ENCODE data around the gene RHOG. TPM values are rescaled to one million over a fixed set of nuclear protein-coding genes. Genes with fewer than 3 reads are reported as not detected.

The RHOG gene
- total and polyA plus RNA-seq, 9 of the 15 experiments (the other 6 are each of a cell fraction or from before 2014, with no cell fraction given) = 22.6 to 162 (median 80.3) TPM

DNA sequence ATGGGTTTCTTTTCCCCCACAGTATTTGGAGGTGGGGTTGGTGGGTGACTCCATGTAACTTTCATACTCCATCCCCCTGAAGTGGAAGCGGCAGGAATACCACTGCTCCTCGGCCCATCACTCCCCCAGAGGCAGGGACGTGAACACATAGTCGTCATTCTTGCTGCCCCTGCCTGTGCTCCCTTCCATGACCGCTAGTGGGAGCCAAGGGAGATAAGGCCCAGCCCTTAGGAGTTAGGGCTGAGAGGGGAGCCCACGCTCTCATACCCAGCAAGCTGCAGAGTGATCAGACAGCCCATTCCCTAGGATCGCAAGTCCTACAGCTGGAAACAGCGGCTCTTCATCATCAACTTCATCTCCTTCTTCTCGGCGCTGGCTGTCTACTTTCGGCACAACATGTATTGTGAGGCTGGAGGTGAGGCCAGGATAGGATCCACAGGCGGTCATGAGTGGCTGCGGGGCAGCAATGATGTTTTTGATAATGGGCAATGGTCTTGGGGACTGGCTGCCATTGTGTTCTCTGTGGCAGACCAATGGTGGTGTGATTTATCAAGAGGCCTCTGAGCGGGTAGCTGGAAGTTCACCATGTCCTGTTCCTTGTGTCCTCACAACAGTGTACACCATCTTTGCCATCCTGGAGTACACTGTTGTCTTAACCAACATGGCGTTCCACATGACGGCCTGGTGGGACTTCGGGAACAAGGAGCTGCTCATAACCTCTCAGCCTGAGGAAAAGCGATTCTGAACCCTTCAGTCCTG is 15.9 kb downstream of the RHOG start (continued):
- TF ChIP-seq, protein P1, sequence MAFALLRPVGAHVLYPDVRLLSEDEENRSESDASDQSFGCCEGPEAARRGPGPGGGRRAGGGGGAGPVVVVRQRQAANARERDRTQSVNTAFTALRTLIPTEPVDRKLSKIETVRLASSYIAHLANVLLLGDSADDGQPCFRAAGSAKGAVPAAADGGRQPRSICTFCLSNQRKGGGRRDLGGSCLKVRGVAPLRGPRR (CRISPR knock-in tag; IDR thresholded peaks at IDR 0.05) = no peak
- TF ChIP-seq FOS (IDR thresholded peaks at IDR 0.05; ENCODE audit: extremely low read depth, insufficient read length) = no peak
- TF ChIP-seq, protein P2, sequence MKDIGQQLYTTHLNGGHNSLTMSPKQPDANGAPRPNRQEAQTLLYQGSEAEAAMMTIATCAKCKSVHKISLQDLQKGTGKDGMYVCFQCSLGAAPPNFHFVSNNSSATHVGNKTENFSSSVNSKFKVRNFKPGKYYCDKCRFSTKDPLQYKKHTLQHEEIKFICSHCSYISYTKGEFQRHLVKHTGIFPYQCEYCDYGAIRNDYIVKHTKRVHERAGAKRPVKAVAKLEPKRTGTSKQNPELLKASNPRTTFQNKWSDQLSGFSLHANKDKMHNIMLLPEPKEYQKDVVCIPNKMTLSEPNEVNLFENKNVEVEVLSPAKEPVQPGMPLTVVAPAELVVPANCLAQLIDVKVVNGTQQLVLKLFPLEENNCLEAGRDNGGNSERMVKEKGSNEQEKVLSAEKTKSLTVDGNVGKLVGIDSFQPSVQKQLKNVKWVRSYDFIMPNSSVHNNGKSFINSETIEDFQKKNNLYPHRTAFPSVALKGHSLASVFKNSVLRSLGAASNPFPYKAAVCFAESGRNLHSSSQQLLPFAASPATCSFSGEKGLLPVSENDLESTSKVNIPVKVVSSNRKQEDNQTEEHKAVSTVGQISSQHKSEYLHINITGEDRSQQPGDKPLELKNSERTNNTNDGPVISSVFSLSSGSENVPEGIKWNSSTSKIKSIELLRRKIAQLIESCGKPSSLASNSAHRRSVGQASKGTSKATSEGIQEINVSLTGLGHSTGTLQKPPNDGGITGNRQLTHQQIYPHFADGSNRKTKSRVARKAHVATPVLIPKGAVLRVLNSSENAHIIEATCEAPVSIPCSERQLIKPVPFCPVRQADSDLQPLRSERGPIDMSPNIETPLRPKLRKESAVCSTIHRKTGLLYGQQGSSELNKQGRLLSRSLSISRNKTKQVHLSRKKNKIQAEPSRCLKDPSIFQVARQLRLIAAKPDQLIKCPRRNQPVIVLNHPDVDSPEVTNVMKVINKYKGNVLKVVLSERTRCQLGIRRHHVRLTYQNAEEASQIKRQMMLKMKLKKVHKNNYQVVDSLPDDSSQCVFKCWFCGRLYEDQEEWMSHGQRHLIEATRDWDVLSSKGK (CRISPR knock-in tag; IDR thresholded peaks at IDR 0.05) = no peak
- TF ChIP-seq ZBTB17 (CRISPR knock-in tag; IDR thresholded peaks at IDR 0.05) = no peak
- TF ChIP-seq, protein P3, sequence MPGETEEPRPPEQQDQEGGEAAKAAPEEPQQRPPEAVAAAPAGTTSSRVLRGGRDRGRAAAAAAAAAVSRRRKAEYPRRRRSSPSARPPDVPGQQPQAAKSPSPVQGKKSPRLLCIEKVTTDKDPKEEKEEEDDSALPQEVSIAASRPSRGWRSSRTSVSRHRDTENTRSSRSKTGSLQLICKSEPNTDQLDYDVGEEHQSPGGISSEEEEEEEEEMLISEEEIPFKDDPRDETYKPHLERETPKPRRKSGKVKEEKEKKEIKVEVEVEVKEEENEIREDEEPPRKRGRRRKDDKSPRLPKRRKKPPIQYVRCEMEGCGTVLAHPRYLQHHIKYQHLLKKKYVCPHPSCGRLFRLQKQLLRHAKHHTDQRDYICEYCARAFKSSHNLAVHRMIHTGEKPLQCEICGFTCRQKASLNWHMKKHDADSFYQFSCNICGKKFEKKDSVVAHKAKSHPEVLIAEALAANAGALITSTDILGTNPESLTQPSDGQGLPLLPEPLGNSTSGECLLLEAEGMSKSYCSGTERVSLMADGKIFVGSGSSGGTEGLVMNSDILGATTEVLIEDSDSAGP (CRISPR knock-in tag; IDR thresholded peaks at IDR 0.05) = no peak
- TF ChIP-seq EP300 (IDR thresholded peaks at IDR 0.05; ENCODE audit: low read length) = no peak
- TF ChIP-seq PPARD (CRISPR knock-in tag; IDR thresholded peaks at IDR 0.05) = no peak
- TF ChIP-seq SMAD2 (IDR thresholded peaks at IDR 0.05; ENCODE audit: low read depth, low read length) = no peak
- TF ChIP-seq, protein P4, sequence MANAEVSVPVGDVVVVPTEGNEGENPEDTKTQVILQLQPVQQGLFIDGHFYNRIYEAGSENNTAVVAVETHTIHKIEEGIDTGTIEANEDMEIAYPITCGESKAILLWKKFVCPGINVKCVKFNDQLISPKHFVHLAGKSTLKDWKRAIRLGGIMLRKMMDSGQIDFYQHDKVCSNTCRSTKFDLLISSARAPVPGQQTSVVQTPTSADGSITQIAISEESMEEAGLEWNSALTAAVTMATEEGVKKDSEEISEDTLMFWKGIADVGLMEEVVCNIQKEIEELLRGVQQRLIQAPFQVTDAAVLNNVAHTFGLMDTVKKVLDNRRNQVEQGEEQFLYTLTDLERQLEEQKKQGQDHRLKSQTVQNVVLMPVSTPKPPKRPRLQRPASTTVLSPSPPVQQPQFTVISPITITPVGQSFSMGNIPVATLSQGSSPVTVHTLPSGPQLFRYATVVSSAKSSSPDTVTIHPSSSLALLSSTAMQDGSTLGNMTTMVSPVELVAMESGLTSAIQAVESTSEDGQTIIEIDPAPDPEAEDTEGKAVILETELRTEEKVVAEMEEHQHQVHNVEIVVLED (CRISPR knock-in tag; IDR thresholded peaks at IDR 0.05) = no peak
- no peak for TF ChIP-seq BRCA1 (IDR thresholded peaks at IDR 0.05)
- no peak for TF ChIP-seq BRCA1 (CRISPR knock-in tag; IDR thresholded peaks at IDR 0.05)
- TF ChIP-seq ASH1L (IDR thresholded peaks at IDR 0.05; ENCODE audit: borderline replicate concordance, low read depth, partially characterized antibody) = no peak
- TF ChIP-seq RFX5 (IDR thresholded peaks at IDR 0.05; ENCODE audit: low read depth, low read length) = no peak
- TF ChIP-seq, protein P5, sequence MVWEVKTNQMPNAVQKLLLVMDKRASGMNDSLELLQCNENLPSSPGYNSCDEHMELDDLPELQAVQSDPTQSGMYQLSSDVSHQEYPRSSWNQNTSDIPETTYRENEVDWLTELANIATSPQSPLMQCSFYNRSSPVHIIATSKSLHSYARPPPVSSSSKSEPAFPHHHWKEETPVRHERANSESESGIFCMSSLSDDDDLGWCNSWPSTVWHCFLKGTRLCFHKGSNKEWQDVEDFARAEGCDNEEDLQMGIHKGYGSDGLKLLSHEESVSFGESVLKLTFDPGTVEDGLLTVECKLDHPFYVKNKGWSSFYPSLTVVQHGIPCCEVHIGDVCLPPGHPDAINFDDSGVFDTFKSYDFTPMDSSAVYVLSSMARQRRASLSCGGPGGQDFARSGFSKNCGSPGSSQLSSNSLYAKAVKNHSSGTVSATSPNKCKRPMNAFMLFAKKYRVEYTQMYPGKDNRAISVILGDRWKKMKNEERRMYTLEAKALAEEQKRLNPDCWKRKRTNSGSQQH (CRISPR knock-in tag; IDR thresholded peaks at IDR 0.05) = no peak
- no peak for TF ChIP-seq FOXJ2 (tag; IDR thresholded peaks at IDR 0.05)
- TF ChIP-seq NFIX (CRISPR knock-in tag; IDR thresholded peaks at IDR 0.05; ENCODE audit: low read depth) = no peak

Measured in K562 (cell line).